IMR-90 (cell line): ENCODE data around the gene LSM14A. TPM values are rescaled to one million over a fixed set of nuclear protein-coding genes. Genes with fewer than 3 reads are reported as not detected.

Experiments used
- ATAC-seq: fragments of 200-7000 bp; cut with Tn5 transposase; 2 replicates; pipeline ENCODE4 v1.9.1; 2020; ENCODE audit warnings: low read depth, mild to moderate bottlenecking, moderate library complexity
- BruUV-seq: library from RNA; stranded (reverse); fragments of 400-500 nt; replicated peaks from 2 replicates; lab custom pipeline; 2021; lab: Mats Ljungman, UMichigan
- CTCF ChIA-PET: fragments of 300-600 bp; formaldehyde crosslinking; extraction: SDS; loops from one replicate; lab custom pipeline; 2021; ENCODE audit warnings: antibody characterized with exemption; lab: Yijun Ruan, JAX
- POLR2A ChIA-PET: fragments of 300-600 bp; sonication (Branson Sonifier 250); formaldehyde crosslinking; loops from one replicate; lab custom pipeline; 2022; ENCODE audit warnings: antibody characterized with exemption; ENCODE audit not compliant: unreplicated experiment; lab: Charles Lee
- DNase-seq: peaks from one replicate; pipeline ENCODE4 v3.0.0; 2013
- H2AFZ ChIP-seq: replicated peaks from 2 replicates; pipeline ENCODE3; 2013; ENCODE audit warnings: low read length, mild to moderate bottlenecking; ENCODE audit not compliant: poor library complexity
- H2AK5ac ChIP-seq: 2 replicates; pipeline ENCODE4 v1.6.1; 2013; ENCODE audit warnings: low read depth, low read length, inconsistent platforms
- H2AK9ac ChIP-seq: replicated peaks from 2 replicates; pipeline ENCODE3; 2013; ENCODE audit warnings: mild to moderate bottlenecking, low read depth, low read length, moderate library complexity; ENCODE audit not compliant: poor library complexity
- H2BK120ac ChIP-seq: 2 replicates; pipeline ENCODE4 v1.6.1; 2013; ENCODE audit warnings: low read depth, low read length, inconsistent platforms
- H2BK15ac ChIP-seq: 3 replicates; pipeline ENCODE4 v1.6.1; 2013; ENCODE audit warnings: low read depth, low read length, inconsistent platforms
- H2BK20ac ChIP-seq: 2 replicates; pipeline ENCODE4 v1.6.1; 2013; ENCODE audit warnings: low read depth, mild to moderate bottlenecking, inconsistent platforms, low read length, moderate library complexity
- H2BK5ac ChIP-seq: 2 replicates; pipeline ENCODE4 v1.6.1; 2013; ENCODE audit warnings: mild to moderate bottlenecking, low read depth, low read length, inconsistent platforms; ENCODE audit not compliant: poor library complexity, severe bottlenecking
- H3K14ac ChIP-seq: replicated peaks from 2 replicates; pipeline ENCODE4 v1.6.1; 2013; ENCODE audit warnings: low read depth, low read length, inconsistent platforms
- H3K18ac ChIP-seq: 2 replicates; pipeline ENCODE4 v1.6.1; 2013; ENCODE audit warnings: low read depth, low read length, control low read depth
- H3K23ac ChIP-seq: 2 replicates; pipeline ENCODE4 v1.6.1; 2013; ENCODE audit warnings: low read depth, low read length, inconsistent platforms
- H3K27ac ChIP-seq: 2 replicates; pipeline ENCODE4 v1.5.1; 2013; ENCODE audit warnings: mild to moderate bottlenecking, control low read depth, low read length; ENCODE audit not compliant: insufficient read depth
- H3K27me3 ChIP-seq: 2 replicates; pipeline ENCODE4 v1.6.1; 2013; ENCODE audit warnings: low read length; ENCODE audit not compliant: control insufficient read depth, insufficient read depth
- H3K36me3 ChIP-seq: 2 replicates; pipeline ENCODE4 v1.6.1; 2013; ENCODE audit warnings: low read length, mixed read lengths; ENCODE audit not compliant: control insufficient read depth, insufficient read depth
- H3K4ac ChIP-seq: 2 replicates; pipeline ENCODE4 v1.6.1; 2013; ENCODE audit warnings: low read depth, low read length, inconsistent platforms
- H3K4me1 ChIP-seq: 2 replicates; pipeline ENCODE4 v1.6.1; 2013; ENCODE audit warnings: low read length, mixed read lengths; ENCODE audit not compliant: control insufficient read depth, insufficient read depth
- H3K4me2 ChIP-seq: 2 replicates; pipeline ENCODE4 v1.6.1; 2013; ENCODE audit warnings: low read depth, mild to moderate bottlenecking, control low read depth, low read length, moderate library complexity
- H3K4me3 ChIP-seq: 2 replicates; pipeline ENCODE4 v1.5.1; 2013; ENCODE audit warnings: low read depth, mild to moderate bottlenecking, control low read depth, low read length, moderate library complexity; ENCODE audit not compliant: insufficient read depth
- H3K56ac ChIP-seq: 2 replicates; pipeline ENCODE4 v1.6.1; 2013; ENCODE audit warnings: low read length, inconsistent platforms; ENCODE audit not compliant: insufficient read depth; ENCODE audit errors: extremely low read depth
- H3K79me1 ChIP-seq, 2 experiments: 2 replicates each; pipeline ENCODE4 v1.6.1; 2013; ENCODE audit warnings: low read length in 2 of 2, inconsistent platforms in 1 of 2, low read depth in 1 of 2
- H3K9ac ChIP-seq: 2 replicates; pipeline ENCODE4 v1.6.1; 2013; ENCODE audit warnings: low read depth, low read length, control low read depth
- H3K9me1 ChIP-seq: 2 replicates; pipeline ENCODE4 v1.6.1; 2013; ENCODE audit warnings: low read length, inconsistent platforms; ENCODE audit not compliant: insufficient read depth
- H3K9me3 ChIP-seq: 2 replicates; pipeline ENCODE4 v1.6.1; 2013; ENCODE audit warnings: low read length; ENCODE audit not compliant: control insufficient read depth, insufficient read depth
- H4K20me1 ChIP-seq: 2 replicates; pipeline ENCODE4 v1.6.1; 2013; ENCODE audit warnings: low read length, inconsistent platforms; ENCODE audit not compliant: insufficient read depth
- H4K5ac ChIP-seq: 2 replicates; pipeline ENCODE4 v1.6.1; 2013; ENCODE audit warnings: mild to moderate bottlenecking, low read depth, low read length, control low read depth
- H4K8ac ChIP-seq, 2 experiments: 2 replicates each; pipeline ENCODE4 v1.6.1; 2013; ENCODE audit warnings: low read depth in 2 of 2, low read length in 2 of 2, control low read depth in 1 of 2, inconsistent platforms in 1 of 2
- H4K91ac ChIP-seq: 2 replicates; pipeline ENCODE4 v1.6.1; 2013; ENCODE audit warnings: low read depth, low read length, inconsistent platforms; ENCODE audit not compliant: insufficient read depth
- BHLHE40 ChIP-seq: fragments of 150-350 bp; IDR thresholded peaks from 2 replicates; pipeline ENCODE4 v1.6.1; 2016; ENCODE audit warnings: mild to moderate bottlenecking, low read depth, low read length
- ELK1 ChIP-seq: fragments of 150-350 bp; IDR thresholded peaks from 2 replicates; pipeline ENCODE4 v1.6.1; 2016; ENCODE audit warnings: low read depth, mild to moderate bottlenecking, low read length, moderate library complexity, borderline replicate concordance
- FOS ChIP-seq: fragments of 150-350 bp; IDR thresholded peaks from 2 replicates; pipeline ENCODE4 v1.6.1; 2016; ENCODE audit warnings: low read depth, low read length
- MAFK ChIP-seq: IDR thresholded peaks from 2 replicates; pipeline ENCODE4 v1.6.1; 2012; ENCODE audit warnings: low read depth, low read length, improper control_type of control experiment
- MAZ ChIP-seq: IDR thresholded peaks from 2 replicates; pipeline ENCODE4 v1.6.1; 2012; ENCODE audit warnings: low read depth, mild to moderate bottlenecking, low read length, improper control_type of control experiment, moderate library complexity, borderline replicate concordance
- MXI1 ChIP-seq: IDR thresholded peaks from 2 replicates; pipeline ENCODE4 v1.6.1; 2012; ENCODE audit warnings: low read depth, mild to moderate bottlenecking, low read length, moderate library complexity, borderline replicate concordance
- NFE2L2 ChIP-seq: fragments of 150-350 bp; IDR thresholded peaks from 2 replicates; pipeline ENCODE4 v1.6.1; 2016; ENCODE audit warnings: low read depth, mild to moderate bottlenecking, low read length
- POLR2A ChIP-seq: IDR thresholded peaks from 2 replicates; pipeline ENCODE4 v1.6.1; 2012; ENCODE audit warnings: mild to moderate bottlenecking, low read depth, low read length
- SMC3 ChIP-seq: fragments of 150-350 bp; IDR thresholded peaks from 2 replicates; pipeline ENCODE4 v1.6.1; 2016; ENCODE audit warnings: low read depth, mild to moderate bottlenecking, antibody characterized with exemption, low read length, moderate library complexity
- WGBS, 2 experiments: methylation state at CpG; one replicate each; pipeline versions ENCODE4 v1.1.5 to v1.1.7; 2013; ENCODE audit warnings: missing lambda C conversion rate in 2 of 2; ENCODE audit not compliant: insufficient read length in 1 of 2; ENCODE audit errors: extremely low coverage in 2 of 2; 5-methylcytosine and 5-hydroxymethylcytosine counted together
- dilution Hi-C: fragments of 300-500 bp; cut with HindIII; formaldehyde crosslinking; loops from one replicate; pipeline ENCODE4 v1.14.3; 2018; ENCODE audit warnings: low sequenced_read_pairs; ENCODE audit not compliant: unreplicated experiment
- in situ Hi-C: fragments of 300-500 bp; cut with MboI; formaldehyde crosslinking; loops from 3 replicates; pipeline ENCODE4 v1.14.3; 2019; ENCODE audit warnings: low sequenced_read_pairs, inconsistent platforms, mixed read lengths
- intact Hi-C: fragments of 100-400 bp; cut with micrococcal nuclease; formaldehyde crosslinking; loops from 2 replicates; pipeline ENCODE4 v1.10.0; 2022
- polyA plus RNA-seq, 3 experiments: library from polyadenylated mRNA; depleted of rRNA; stranded (reverse); fragments of >200 nt; gene quantifications; 2 replicates each; pipeline ENCODE4 v1.2.3, GENCODE V29; 2012; ENCODE audit warnings: low replicate concordance in 1 of 3
- total RNA-seq: library from RNA; depleted of rRNA; stranded (reverse); fragments of >200 nt; gene quantifications from 2 replicates; pipeline ENCODE4 v1.2.3, GENCODE V29; 2012
- TF ChIP-seq, protein P1 (sequence below): conservative IDR thresholded peaks from 2 replicates; pipeline ENCODE4 v1.5.1; 2012; ENCODE audit warnings: mild to moderate bottlenecking, low read depth, low read length, improper control_type of control experiment

The LSM14A gene
- total and polyA plus RNA-seq, 2 of the 4 experiments (the other 2 are of a cell fraction) = 44.3 to 54.8 TPM

GRCh38 chr19:34255546-34255945, 83.2 kb downstream of the LSM14A start:
- Histone ChIP-seq H3K4me3 (peak overlapping the region; percentile 95), H3K14ac (peak overlapping the region; percentile 85), H3K4me2 (peak overlapping the region; percentile 96), H3K56ac (peak overlapping the region; percentile 95), H3K9me1 (peaks cover 14% of the 10 kb centered on the region), H3K9ac (peak overlapping the region; percentile 90), H4K5ac (peak overlapping the region; percentile 50; the same call in 1 of the 2 replicates), H3K36me3 (no peaks in the 10 kb centered on the region), H2BK120ac (peak overlapping the region; percentile 54), H4K20me1 (peaks cover 6% of the 10 kb centered on the region; the same call in 1 of the 2 replicates), H3K27me3 (no peaks in the 10 kb centered on the region), H3K27ac (peak overlapping the region; percentile 92; the same call in 1 of the 2 replicates), H4K8ac (peak overlapping the region; percentile 54 to 68; a peak in 3 of 4 replicates), H2BK20ac (peak overlapping the region; percentile 61), H2AK5ac (peak overlapping the region; percentile 83; the same call in 1 of the 2 replicates), H2BK5ac (peak overlapping the region; percentile 94), H3K9me3 (no peaks in the 10 kb centered on the region), H3K23ac (peak overlapping the region; percentile 79), H2AFZ (no peak overlapping the region), H4K91ac (peak overlapping the region; percentile 73), H3K4ac (peak overlapping the region; percentile 86), H2AK9ac (peak overlapping the region; percentile 84), H3K18ac (peak overlapping the region; percentile 69; the same call in 1 of the 2 replicates), H3K79me1 (peaks cover 10 to 50% of the 10 kb centered on the region in 2 experiments; a peak in 3 of 4 replicates), H2BK15ac (0 out of 3 replicates have a peak overlapping the region, but pooled peaks have one; percentile 66), H3K4me1 (peaks cover 5% of the 10 kb centered on the region)
- ChIA-PET POLR2A (no interaction called here), CTCF (no interaction called here)
- DNase-seq (no peak), ATAC-seq (no peak)
- in situ Hi-C loops = no loop called here
- BruUV-seq = no TSS peak
- TF ChIP-seq FOS (no peak), ELK1 (no peak), BHLHE40 (no peak), MAZ (no peak), NFE2L2 (no peak), MAFK (no peak), POLR2A (no peak), SMC3 (no peak), MXI1 (no peak)
- TF ChIP-seq, protein P1, sequence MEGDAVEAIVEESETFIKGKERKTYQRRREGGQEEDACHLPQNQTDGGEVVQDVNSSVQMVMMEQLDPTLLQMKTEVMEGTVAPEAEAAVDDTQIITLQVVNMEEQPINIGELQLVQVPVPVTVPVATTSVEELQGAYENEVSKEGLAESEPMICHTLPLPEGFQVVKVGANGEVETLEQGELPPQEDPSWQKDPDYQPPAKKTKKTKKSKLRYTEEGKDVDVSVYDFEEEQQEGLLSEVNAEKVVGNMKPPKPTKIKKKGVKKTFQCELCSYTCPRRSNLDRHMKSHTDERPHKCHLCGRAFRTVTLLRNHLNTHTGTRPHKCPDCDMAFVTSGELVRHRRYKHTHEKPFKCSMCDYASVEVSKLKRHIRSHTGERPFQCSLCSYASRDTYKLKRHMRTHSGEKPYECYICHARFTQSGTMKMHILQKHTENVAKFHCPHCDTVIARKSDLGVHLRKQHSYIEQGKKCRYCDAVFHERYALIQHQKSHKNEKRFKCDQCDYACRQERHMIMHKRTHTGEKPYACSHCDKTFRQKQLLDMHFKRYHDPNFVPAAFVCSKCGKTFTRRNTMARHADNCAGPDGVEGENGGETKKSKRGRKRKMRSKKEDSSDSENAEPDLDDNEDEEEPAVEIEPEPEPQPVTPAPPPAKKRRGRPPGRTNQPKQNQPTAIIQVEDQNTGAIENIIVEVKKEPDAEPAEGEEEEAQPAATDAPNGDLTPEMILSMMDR = no peak
- dilution Hi-C loops = no loop called here
- WGBS, 2 experiments = 40% methylated on average over 1 of the region's 9 CpGs; no CpG with 5 or more reads in 1 of the 2 experiments
- intact Hi-C loops = loop anchor here (2.0 to 5.0 kb wide), 3 partner anchors 35 to 81 kb away; no protein-coding TSS in a partner anchor
